ENCODE results near the gene SMYD4. TPM values are rescaled to one million over a fixed set of nuclear protein-coding genes. Genes with fewer than 3 reads are reported as not detected.
"Not testable (repeated sequence)": the region's sequence is repeated elsewhere in the genome, so short reads cannot be mapped to it uniquely, and the experiment has no call there.

The SMYD4 gene
- total RNA-seq, 2 donors from 2014 or later: 10.0 to 13.6 TPM

DNA sequence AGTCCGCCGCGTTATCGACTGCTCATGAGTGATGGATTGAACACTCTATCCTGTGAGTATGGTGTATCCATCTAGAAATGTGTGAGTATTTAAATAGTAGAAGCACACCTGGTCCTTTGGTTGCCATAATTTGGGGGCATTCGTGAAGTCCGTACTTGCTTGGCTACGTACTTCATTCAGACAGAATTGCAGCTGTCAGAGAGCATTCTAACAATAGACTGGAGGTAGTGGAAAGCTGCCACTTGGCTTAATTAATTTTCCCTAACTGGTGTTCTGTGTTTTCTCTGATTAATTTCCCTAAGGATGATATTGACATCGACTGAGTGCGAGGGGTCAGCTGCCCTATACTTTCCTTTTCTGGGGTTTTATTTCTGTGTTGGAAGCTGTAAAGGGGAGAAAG, 14.2 kb upstream of the SMYD4 start:
- intact Hi-C loops (cut with DNase I, micrococcal nuclease): no loop called here
- DNase-seq (no peak), ATAC-seq (no peak)

DNA sequence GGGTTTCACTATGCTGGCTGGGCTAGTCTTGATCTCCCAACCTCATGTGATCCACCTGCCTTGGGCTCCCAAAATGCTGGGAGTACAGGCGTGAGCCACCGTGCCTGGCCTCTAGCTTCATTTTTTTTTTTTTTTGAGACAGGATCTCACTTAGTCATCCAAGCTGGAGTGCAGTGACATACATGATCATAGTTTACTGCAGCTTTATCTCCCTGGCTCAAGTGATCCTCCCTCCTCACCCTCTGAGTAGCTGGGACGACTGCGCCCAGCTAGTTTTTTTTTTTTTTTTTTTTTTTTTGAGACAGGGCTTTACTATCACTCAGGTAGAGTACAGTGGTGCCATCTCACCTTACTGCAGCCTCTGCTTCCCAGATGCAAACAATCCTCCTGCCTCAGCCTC, 9.8 kb upstream of the SMYD4 start:
- ATAC-seq: no peak
- intact Hi-C loops (cut with DNase I, micrococcal nuclease): no loop called here
- no peak for DNase-seq

GRCh38 chr17:1834380-1835149, 4.9 kb upstream of the SMYD4 start:
- ATAC-seq (no peak), DNase-seq (no peak)
- intact Hi-C loops (cut with DNase I, micrococcal nuclease): no loop called here

GRCh38 chr17:1830288-1830687, 586 bp upstream of the SMYD4 start:
- ATAC-seq: peak; percentile 16
- intact Hi-C loops (cut with DNase I, micrococcal nuclease): no loop called here
- no peak for DNase-seq

DNA sequence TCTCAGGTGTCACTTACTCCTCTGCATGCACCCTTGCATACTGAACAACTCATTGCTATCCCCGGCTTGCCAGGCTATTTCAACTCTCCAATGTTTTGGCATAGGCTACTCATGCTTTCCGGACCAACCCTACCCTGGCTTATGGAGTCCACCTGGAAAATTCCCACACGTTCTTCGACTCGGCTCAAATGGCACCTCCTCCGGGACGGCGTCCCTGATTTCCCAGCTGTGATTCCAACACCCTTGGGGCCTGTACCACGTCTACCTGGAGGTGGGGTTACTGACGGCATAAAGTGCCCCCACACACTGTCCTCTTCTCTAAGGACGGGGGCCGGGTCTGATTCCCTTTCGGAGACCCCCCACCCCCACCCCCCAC, 498 bp downstream of the SMYD4 start:
- DNase-seq (peak; percentile 40 to 41), ATAC-seq (peak; percentile 49)
- intact Hi-C loops (cut with DNase I, micrococcal nuclease): no loop called here

DNA sequence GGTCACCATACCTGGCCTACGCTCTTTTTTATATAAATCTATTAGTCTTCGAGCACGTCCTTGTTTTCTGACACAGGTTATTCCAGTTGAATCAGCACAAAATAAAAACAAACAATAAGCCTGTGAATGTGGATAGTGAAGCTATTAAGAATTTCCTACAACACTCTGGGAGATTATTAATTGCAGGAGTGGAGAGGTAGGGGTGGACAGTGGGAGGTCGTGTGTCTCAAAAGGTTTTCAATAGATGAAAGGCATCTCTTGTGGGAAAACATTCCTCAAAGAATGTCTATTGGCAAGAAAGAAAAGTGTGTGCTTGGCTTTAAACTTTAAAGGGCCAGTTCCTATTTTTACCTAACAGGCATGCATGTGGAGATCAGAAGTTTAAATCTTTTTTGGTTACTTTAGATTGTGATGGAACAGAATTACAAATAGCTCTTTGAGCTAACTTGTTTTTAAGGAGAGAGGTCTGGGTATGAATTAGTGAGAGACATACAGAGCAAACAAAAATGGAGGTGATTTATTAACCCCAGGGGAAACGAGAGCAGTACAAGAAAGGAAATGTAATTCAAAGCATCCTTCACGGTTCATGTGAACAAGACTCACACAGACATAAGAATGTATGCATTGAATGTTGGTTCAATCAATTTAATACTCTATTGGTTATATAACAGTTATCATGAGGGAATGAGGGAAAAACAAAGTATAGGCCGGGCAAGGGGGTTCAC, 9.0 kb downstream of the SMYD4 start:
- DNase-seq (no peak), ATAC-seq (no peak)
- intact Hi-C loops (cut with DNase I, micrococcal nuclease): no loop called here

- ATAC-seq (no peak), DNase-seq (no peak)
- intact Hi-C loops (cut with DNase I, micrococcal nuclease): no loop called here
Measured at GRCh38 chr17:1813088-1813487, 16.6 kb downstream of the SMYD4 start.

DNA sequence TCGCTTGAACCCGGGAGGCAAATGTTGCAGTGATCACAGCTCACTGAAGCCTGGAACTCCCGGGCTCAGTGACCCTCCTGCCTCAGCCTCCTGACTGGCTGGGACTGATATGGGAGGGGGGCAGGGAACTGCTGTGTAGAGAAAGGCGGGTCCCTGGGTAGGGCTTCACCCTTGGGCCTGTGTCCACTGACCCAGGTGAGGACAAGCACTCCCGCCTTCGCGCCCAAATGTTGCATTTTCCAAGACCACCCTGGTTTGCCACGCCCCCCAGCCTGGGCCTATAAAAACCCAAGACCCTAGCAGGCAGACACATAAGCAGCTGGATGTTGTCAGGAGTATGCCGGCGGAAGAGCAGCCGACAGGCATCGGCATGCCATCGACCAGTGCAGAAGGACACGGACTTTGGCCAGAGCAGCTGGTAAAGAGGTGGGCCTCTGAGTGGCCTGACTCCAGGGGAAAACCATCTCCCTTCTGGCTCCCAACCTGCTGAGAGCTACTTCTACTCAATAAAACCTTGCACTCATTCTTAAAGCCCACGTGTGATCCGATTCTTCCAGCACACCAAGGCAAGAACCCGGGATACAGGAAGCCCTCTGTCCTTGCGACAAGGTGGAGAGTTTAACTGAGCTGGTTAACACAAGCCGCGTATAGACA, 19.1 kb downstream of the SMYD4 start:
- intact Hi-C loops (cut with DNase I, micrococcal nuclease): no loop called here
- ATAC-seq (no peak), DNase-seq (no peak)

DNA sequence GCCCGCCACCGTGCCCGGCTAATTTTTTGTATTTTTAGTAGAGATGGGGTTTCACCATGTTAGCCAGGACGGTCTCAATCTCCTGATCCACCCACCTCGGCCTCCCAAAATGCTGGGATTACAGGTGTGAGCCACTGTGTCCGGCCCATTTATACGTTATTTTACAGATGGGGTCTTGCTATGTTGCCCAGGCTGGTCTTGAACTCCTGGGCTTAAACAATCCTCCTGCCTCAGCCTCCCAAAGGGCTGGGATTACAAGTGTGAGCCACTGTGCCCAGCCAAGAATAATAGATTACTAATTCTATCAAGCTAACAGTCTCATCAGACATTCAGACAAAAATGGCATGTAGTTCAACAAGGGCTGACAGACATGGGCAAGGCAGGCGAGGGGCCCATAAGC, 19.9 kb downstream of the SMYD4 start:
- ATAC-seq; intact Hi-C loops (cut with DNase I, micrococcal nuclease); DNase-seq: not testable (repeated sequence)

GRCh38 chr17:1808644-1809043, 21.1 kb downstream of the SMYD4 start:
- ATAC-seq: no peak
- intact Hi-C loops (cut with DNase I, micrococcal nuclease): no loop called here
- DNase-seq: no peak

DNA sequence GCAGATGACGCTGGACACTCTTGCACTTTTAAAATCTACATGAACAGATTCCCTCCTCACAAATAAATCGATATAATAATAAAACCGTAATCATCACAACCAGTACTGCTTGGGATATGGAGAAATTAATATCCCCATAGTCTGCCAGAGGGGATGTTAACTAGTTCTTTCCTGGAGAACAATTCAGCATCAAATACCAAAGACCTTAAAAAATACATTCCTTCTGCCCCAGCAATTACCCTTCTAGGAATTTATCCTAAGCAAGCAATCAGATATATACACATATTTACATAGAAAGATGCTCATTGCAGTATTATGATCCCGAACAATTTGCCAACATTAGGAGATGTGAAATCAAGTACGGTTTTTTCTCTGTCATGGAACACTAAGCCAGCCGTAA, 21.8 kb downstream of the SMYD4 start:
- ATAC-seq (no peak), DNase-seq (no peak)
- intact Hi-C loops (cut with DNase I, micrococcal nuclease): no loop called here

GRCh38 chr17:1803280-1803679, 26.4 kb downstream of the SMYD4 start:
- DNase-seq (no peak), ATAC-seq (no peak)
- intact Hi-C loops (cut with DNase I, micrococcal nuclease): no loop called here

DNA sequence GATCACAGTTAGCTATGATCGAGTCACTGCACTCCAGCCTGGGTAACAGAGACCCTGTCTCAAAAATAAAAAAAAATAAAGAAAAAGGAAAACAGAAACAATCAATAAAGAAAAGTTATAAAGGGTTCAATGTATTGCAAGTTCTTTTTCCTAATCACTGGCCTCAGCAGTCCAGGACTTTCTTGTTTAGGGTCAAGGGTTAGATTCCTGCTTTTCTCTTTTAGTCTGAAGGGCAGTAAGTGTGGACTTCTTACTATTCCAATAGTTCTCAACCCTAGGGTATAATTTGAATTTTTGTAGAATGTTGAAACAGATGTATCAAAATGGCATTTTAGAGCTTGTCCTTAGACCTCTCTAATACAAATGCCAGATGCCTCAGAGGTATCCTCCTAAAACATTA, 27.3 kb downstream of the SMYD4 start:
- ATAC-seq (no peak), DNase-seq (no peak)

GRCh38 chr17:1800712-1801111, 29.0 kb downstream of the SMYD4 start:
- no peak for ATAC-seq
- intact Hi-C loops (cut with DNase I, micrococcal nuclease): no loop called here
- DNase-seq: no peak

More for the DNA sequence above, 27.3 kb downstream of the SMYD4 start:
- intact Hi-C loops (cut with DNase I, micrococcal nuclease): no loop called here

GRCh38 chr17:1800240-1800639, 29.5 kb downstream of the SMYD4 start:
- intact Hi-C loops (cut with DNase I, micrococcal nuclease): no loop called here
- ATAC-seq (no peak), DNase-seq (no peak)

DNA sequence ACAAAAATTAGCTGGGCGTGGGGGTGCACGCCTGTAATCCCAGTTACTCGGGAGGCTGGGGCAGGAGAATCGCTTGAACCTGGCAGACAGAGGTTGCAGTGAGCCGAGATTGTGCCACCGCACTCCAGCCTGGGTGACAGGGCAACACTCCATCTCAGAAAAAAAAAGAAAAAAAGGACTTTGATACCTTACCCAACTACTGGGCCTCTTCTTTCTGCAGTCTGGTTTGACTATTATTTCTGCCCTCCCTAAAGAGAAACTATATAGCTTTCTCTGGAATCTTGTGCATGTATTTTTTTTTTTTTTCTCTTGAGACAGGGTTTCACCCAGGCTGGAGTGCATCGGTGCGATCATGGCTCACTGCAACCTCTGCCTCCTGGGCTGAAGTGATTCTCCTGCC, 31.9 kb downstream of the SMYD4 start:
- ATAC-seq; intact Hi-C loops (cut with DNase I, micrococcal nuclease): not testable (repeated sequence)

DNA sequence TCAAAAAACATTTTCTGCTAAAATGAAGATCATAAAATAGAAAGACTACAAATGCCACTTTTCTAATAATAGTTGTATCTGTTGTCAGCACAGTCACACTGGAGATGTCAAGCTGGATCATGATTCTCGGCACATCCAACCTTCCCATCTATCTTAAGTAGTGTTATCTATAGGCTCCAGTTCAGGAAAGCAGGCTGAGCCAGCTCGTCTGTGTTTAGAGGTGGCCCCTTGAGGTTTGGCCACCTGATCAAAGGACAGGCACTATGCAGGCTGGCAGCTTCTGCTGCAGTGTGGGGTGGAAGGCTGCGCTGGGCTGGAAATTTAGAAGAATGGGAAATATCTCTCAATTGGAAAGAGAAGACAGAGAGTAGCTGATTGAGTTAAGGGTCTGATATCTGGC, 32.4 kb downstream of the SMYD4 start:
- ATAC-seq (no peak), DNase-seq (no peak)
- intact Hi-C loops (cut with DNase I, micrococcal nuclease): no loop called here

More for the DNA sequence above, 31.9 kb downstream of the SMYD4 start:
- not testable (repeated sequence) for DNase-seq

- intact Hi-C loops (cut with DNase I, micrococcal nuclease): no loop called here
- DNase-seq: no peak
- ATAC-seq: no peak
Measured at GRCh38 chr17:1796800-1797199, 32.9 kb downstream of the SMYD4 start.

DNA sequence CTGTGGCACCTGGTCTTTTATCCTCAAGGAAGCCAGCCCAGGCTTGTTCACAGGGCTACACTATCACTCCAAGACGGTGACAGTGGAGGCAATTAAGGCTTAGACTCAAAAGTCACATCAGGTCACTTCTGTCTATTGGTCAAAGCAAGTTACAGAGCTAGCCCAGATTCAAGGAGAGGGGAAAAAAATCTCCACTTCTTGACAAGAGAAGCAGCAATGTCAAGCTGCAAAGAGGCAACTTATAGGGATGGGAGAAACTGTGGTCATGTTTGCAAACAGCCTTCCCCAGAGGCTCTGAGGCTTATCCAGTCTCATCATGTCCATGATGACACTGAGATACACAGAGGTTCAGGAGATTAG, 36.3 kb downstream of the SMYD4 start:
- intact Hi-C loops (cut with DNase I, micrococcal nuclease): no loop called here
- ATAC-seq (no peak), DNase-seq (no peak)
